ENCODE data around the gene KRT80. TPM values are rescaled to one million over a fixed set of nuclear protein-coding genes. Genes with fewer than 3 reads are reported as not detected.

KRT80 gene
- total RNA-seq, 1 experiment from 2014 or later: 8.8 TPM

DNA sequence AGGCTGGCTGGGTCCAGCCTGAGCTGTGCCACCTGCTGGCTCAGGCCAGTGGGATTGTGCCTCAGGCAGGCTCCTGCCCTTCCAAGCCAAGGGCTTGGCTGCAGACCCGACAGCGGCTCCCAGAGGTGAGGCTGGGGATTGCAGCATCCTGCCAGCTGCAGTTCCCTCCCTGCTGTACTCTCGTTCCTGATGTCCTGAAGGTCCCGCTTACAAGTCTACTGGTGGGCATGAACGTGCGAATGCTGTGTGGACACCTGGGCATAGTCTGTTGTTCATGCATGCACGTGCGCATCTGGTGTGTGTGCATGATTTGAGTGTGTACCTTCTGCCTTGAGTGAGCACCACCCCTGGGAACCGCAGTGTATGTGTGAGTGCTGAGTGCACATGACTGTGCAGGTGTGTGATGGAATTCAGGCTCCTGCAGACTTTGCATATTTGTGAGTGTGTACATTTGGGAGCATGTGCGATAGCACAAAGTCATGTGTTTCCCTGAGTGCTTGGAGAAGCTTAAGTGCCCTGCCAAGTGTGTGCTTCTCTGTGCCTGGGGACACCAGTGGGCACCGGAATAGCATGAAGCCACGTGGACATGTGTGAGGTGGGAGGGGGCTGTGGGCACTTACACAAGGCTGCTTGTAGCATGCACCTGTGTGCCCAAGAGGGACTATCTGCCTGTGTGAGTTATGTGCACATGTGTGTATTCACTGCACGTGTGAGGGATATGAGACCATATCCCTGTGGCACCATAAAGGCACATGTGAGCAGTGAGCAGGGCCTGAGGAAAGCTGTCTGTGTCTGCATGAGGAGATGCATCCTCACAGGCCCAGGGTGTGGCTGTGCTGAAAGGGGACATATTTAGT lies 22.0 kb upstream of the KRT80 start:
- peaks cover 3% of the 10 kb centered on the region for H3K27me3 ChIP-seq (ENCODE audit: insufficient read depth, low read length)
- H3K4me2 ChIP-seq (ENCODE audit: low read length): peak overlapping the region; percentile 63
- H3K9me2 ChIP-seq (ENCODE audit: insufficient read depth): no peaks in the 10 kb centered on the region
- intact Hi-C loops (cut with micrococcal nuclease): loop anchor here (2.0 to 5.0 kb wide), 2 partner anchors 67 to 659 kb away; no protein-coding TSS in a partner anchor
- ChIA-PET POLR2A (interaction anchor here (0.8 to 2.1 kb wide), 4 partner anchors 27 to 735 kb away, joined by 3 to 12 read pairs (median 3); partner anchors contain the start of gene KRT18), RAD21 (ENCODE audit: low non-redundant PET in 1 of 2, low total read pairs in 2 of 2, uncharacterized antibody in 2 of 2, unreplicated experiment in 2 of 2) (interaction anchor here (0.6 to 1.8 kb wide), 7 partner anchors 20 to 114 kb away, joined by 3 to 7 read pairs (median 3); no protein-coding TSS in a partner anchor), CTCF (interaction anchor here (0.7 to 3.8 kb wide), 22 partner anchors 8 to 664 kb away, joined by 3 to 24 read pairs (median 4); partner anchors contain the start of gene KRT80)
- no peaks in the 10 kb centered on the region for H3K36me3 ChIP-seq (ENCODE audit: control insufficient read depth in 1 of 2, insufficient read depth in 2 of 2, low read length in 2 of 2)
- no peak overlapping the region for H3K27ac ChIP-seq (ENCODE audit: low read depth, low read length)
- BruUV-seq (replicated peaks): no TSS peak
- no peaks in the 10 kb centered on the region for H3K9me3 ChIP-seq (ENCODE audit: control insufficient read depth in 1 of 2, insufficient read depth in 1 of 2, low read depth in 1 of 2, low read length in 2 of 2)
- peak; percentile 82 for DNase-seq (ENCODE audit: low read depth, low spot score)
- no peaks in the 10 kb centered on the region for H4K20me1 ChIP-seq (ENCODE audit: insufficient read depth)
- H3K4me3 ChIP-seq (replicated peaks in 1 of 2; ENCODE audit: low read depth in 1 of 2, low read length in 2 of 2): no peak overlapping the region
- H2AFZ ChIP-seq (ENCODE audit: low read depth, low read length, poor library complexity, severe bottlenecking): no peak overlapping the region
- H3K4me1 ChIP-seq (ENCODE audit: control insufficient read depth in 1 of 2, insufficient read depth in 2 of 2, low read length in 2 of 2): peaks cover 51 to 77% of the 10 kb centered on the region in 2 experiments
- H3K9ac ChIP-seq (ENCODE audit: low read length): peak overlapping the region; percentile 47
- ATAC-seq: peak; percentile 80
- H3K79me2 ChIP-seq (ENCODE audit: insufficient read depth, low read length): no peaks in the 10 kb centered on the region
- TF ChIP-seq, protein P1, sequence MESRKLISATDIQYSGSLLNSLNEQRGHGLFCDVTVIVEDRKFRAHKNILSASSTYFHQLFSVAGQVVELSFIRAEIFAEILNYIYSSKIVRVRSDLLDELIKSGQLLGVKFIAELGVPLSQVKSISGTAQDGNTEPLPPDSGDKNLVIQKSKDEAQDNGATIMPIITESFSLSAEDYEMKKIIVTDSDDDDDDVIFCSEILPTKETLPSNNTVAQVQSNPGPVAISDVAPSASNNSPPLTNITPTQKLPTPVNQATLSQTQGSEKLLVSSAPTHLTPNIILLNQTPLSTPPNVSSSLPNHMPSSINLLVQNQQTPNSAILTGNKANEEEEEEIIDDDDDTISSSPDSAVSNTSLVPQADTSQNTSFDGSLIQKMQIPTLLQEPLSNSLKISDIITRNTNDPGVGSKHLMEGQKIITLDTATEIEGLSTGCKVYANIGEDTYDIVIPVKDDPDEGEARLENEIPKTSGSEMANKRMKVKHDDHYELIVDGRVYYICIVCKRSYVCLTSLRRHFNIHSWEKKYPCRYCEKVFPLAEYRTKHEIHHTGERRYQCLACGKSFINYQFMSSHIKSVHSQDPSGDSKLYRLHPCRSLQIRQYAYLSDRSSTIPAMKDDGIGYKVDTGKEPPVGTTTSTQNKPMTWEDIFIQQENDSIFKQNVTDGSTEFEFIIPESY (IDR thresholded peaks at IDR 0.05; ENCODE audit: extremely low read depth, insufficient replicate concordance, low read length): no peak
- TF ChIP-seq, protein P2, sequence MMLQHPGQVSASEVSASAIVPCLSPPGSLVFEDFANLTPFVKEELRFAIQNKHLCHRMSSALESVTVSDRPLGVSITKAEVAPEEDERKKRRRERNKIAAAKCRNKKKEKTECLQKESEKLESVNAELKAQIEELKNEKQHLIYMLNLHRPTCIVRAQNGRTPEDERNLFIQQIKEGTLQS (IDR thresholded peaks at IDR 0.05): no peak
- TF ChIP-seq SRF (IDR thresholded peaks at IDR 0.05; ENCODE audit: low read depth) (no peak), JUND (IDR thresholded peaks at IDR 0.05) (no peak), RAD21 (IDR thresholded peaks at IDR 0.05; ENCODE audit: low read depth) (no peak), EZH2 (IDR thresholded peaks at IDR 0.05) (no peak), YY1 (IDR thresholded peaks at IDR 0.05; ENCODE audit: extremely low read depth, insufficient replicate concordance, low read depth, low read length) (peak; percentile 76), ZNF274 (IDR thresholded peaks at IDR 0.05; ENCODE audit: low read depth, low read length) (no peak), EGR1 (IDR thresholded peaks at IDR 0.05; ENCODE audit: low read depth) (no peak), ZFX (IDR thresholded peaks at IDR 0.05) (no peak), FOSL1 (IDR thresholded peaks at IDR 0.05; ENCODE audit: low read depth) (no peak), SP1 (IDR thresholded peaks at IDR 0.05; ENCODE audit: low read depth) (no peak), CBX3 (IDR thresholded peaks at IDR 0.05; ENCODE audit: low read depth) (no peak), EZH2phosphoT487 (IDR thresholded peaks at IDR 0.05; ENCODE audit: borderline replicate concordance) (no peak), CEBPB (IDR thresholded peaks at IDR 0.05; ENCODE audit: low read depth) (no peak), SIN3A (IDR thresholded peaks at IDR 0.05; ENCODE audit: low read depth) (no peak)
- TF ChIP-seq, protein P3, sequence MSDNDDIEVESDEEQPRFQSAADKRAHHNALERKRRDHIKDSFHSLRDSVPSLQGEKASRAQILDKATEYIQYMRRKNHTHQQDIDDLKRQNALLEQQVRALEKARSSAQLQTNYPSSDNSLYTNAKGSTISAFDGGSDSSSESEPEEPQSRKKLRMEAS (IDR thresholded peaks at IDR 0.05): no peak
- TF ChIP-seq, protein P4, sequence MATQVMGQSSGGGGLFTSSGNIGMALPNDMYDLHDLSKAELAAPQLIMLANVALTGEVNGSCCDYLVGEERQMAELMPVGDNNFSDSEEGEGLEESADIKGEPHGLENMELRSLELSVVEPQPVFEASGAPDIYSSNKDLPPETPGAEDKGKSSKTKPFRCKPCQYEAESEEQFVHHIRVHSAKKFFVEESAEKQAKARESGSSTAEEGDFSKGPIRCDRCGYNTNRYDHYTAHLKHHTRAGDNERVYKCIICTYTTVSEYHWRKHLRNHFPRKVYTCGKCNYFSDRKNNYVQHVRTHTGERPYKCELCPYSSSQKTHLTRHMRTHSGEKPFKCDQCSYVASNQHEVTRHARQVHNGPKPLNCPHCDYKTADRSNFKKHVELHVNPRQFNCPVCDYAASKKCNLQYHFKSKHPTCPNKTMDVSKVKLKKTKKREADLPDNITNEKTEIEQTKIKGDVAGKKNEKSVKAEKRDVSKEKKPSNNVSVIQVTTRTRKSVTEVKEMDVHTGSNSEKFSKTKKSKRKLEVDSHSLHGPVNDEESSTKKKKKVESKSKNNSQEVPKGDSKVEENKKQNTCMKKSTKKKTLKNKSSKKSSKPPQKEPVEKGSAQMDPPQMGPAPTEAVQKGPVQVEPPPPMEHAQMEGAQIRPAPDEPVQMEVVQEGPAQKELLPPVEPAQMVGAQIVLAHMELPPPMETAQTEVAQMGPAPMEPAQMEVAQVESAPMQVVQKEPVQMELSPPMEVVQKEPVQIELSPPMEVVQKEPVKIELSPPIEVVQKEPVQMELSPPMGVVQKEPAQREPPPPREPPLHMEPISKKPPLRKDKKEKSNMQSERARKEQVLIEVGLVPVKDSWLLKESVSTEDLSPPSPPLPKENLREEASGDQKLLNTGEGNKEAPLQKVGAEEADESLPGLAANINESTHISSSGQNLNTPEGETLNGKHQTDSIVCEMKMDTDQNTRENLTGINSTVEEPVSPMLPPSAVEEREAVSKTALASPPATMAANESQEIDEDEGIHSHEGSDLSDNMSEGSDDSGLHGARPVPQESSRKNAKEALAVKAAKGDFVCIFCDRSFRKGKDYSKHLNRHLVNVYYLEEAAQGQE (IDR thresholded peaks at IDR 0.05; ENCODE audit: low read depth): no peak
- TF ChIP-seq, protein P5, sequence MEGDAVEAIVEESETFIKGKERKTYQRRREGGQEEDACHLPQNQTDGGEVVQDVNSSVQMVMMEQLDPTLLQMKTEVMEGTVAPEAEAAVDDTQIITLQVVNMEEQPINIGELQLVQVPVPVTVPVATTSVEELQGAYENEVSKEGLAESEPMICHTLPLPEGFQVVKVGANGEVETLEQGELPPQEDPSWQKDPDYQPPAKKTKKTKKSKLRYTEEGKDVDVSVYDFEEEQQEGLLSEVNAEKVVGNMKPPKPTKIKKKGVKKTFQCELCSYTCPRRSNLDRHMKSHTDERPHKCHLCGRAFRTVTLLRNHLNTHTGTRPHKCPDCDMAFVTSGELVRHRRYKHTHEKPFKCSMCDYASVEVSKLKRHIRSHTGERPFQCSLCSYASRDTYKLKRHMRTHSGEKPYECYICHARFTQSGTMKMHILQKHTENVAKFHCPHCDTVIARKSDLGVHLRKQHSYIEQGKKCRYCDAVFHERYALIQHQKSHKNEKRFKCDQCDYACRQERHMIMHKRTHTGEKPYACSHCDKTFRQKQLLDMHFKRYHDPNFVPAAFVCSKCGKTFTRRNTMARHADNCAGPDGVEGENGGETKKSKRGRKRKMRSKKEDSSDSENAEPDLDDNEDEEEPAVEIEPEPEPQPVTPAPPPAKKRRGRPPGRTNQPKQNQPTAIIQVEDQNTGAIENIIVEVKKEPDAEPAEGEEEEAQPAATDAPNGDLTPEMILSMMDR (IDR thresholded peaks at IDR 0.05 in 2 of 3, conservative IDR thresholded peaks at IDR 0.05 in 1 of 3; ENCODE audit: borderline replicate concordance in 1 of 3, insufficient read depth in 1 of 3, low read depth in 2 of 3, low read length in 2 of 3): peak in 2 of 3 experiments; percentile 99 to 100; a peak in 4 of 6 replicates
